Stimulated activated CD4-positive, alpha-beta T cell treated with anti-CD3 and anti-CD28 coated beads, Interleukin-12 subunit alpha, Interleukin-12 subunit beta, amount 100 ng/mL, for 24 hours (primary cell): ENCODE results near the gene EP400.

ENCODE experiments used
- DNase-seq, 2 experiments: peaks; one replicate each; pipeline ENCODE4 v3.0.0-alpha.2; 2020; ENCODE audit warnings: low read depth in 2 of 2

Gene EP400

DNA sequence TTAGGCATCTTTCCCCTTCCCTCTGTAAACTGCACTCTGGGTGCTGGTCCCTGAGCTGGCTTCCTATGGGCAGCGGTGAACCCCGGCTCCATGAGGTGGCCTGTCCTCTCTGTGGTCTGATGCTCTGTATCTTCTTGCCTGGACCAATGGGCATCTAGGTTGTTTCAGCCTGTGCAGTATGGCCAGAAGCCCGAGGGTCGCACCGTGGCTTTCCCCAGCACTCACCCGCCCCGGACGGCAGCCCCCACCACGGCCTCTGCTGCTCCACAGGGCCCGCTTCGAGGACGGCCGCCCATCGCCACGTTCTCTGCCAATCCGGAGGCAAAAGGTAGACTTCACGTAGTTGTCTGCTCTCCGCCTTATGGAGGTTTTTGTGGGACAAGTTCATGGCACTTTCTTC, 70.1 kb downstream of the EP400 start:
- no peak for DNase-seq

DNA sequence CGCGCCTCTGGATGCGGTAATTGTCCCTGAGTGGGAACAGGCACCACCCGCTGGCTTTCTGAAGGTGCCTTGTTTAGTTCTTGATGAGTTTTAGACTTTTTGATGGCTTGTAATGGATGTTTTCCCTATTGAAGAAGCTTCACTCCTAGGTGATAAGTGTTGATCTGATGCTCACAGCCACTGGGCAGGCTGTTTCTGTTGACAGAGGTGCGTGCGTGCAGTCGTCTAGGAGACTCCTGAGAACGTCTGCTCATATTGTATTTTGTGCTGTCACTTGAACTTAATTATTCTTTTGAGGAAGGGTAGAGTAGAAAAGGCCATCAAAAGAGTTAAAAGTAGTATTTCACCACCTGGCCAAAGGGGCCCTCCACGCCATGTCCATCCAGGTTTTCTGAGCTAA, 70.5 kb downstream of the EP400 start:
- DNase-seq: no peak

DNA sequence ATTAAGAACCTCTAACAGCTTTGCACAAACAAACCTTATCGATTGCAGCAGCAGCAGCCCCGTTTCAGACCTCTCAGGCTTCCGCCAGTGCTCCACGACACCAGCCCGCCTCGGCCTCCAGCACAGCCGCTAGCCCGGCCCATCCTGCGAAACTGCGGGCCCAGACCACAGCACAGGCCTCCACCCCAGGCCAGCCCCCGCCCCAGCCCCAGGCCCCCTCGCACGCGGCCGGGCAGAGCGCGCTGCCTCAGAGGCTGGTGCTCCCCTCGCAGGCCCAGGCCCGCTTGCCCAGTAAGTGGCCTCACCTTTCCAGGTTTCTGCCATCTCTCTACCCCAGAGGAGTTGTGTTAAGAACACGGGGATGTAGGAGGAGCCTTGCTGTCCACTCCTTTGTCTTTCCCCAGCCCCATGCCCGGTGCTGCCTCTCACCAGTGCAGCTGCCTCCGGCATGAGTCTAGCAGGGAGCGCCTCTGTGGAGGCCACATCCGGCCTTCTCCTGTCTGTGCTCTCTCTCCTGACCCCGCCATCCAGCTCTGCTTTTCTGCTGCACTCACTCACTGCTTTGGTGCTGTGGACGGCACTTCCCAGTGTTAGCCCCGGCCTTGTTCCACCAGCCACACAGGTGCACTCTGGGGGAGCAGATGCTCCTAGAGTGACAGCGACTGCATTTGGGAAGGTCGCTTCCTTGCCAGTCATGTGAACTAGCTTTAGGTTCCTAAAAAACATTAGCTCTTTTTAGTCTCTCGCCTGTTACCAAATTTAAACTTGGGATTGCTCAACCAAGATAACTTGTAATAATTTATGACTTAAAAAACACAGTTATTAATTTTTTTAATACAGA, 71.5 kb downstream of the EP400 start:
- no peak for DNase-seq

DNA sequence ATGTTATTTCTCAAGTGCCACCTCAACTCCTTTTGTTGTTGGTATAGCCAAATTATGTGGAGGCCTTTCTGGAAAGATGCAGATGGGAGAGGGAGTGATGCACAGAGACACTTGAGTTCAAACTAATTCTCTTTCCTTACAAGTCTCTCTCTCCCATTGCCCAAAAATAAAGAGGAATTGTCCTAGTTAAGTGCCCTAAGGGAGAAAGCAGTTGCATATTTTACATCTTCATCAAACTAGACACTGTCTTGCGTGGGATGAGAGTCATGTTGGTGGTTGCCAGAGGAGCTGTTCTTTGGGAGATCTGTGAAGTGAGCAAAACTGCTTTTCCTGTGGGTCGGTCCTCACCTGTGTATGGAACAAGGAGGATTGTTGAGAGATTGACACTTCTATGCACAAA, 72.2 kb downstream of the EP400 start:
- DNase-seq: no peak

DNA sequence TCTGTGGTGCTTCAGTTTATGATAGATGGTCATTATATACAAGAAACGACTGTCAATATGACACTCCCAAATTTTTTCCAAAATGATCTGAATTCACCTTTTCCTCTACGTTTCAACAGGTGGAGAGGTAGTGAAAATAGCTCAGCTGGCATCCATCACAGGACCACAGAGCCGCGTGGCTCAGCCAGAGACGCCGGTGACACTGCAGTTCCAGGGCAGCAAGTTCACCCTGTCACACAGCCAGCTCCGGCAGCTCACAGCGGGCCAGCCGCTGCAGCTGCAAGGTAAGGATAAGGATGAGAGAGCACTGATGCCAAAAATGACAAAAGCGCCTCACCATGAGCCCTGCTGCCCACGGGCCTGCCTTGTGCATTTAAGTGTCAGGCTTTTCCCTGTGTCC, 73.9 kb downstream of the EP400 start:
- no peak for DNase-seq

DNA sequence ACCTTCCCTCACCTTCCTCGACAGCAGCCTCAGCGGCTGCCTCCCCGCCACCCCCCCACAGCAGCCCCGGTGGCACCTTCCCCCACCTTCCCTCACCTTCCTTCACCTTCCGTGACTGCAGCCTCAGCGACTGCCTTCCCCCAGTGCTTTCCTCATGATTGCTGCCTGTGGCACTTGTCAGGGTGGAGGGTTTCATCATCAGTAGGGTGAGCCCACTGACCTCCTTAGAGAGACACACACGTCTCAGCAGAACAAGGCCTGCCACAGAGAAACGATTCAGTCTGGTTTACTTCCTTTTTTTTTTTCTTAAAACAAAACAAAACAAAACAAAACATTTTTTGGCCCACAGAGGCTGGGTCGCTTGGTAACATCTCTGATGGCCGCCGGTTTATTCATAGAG, 75.0 kb downstream of the EP400 start:
- no peak for DNase-seq

DNA sequence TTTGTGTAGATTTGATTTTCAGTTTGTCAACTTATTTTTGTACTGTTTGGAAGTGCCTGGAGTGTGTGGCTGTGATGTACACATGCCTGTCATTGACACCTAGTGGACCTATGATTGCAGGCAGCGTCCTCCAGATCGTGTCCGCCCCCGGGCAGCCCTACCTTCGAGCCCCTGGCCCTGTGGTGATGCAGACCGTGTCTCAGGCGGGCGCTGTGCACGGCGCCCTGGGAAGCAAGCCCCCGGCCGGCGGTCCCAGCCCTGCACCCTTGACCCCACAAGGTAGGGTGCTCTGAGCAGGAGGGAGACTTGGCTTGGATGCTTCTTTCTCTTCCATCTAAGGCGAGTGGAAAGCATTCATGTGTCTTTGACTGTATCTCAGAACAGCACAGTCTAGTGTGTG, 75.8 kb downstream of the EP400 start:
- no peak for DNase-seq

DNA sequence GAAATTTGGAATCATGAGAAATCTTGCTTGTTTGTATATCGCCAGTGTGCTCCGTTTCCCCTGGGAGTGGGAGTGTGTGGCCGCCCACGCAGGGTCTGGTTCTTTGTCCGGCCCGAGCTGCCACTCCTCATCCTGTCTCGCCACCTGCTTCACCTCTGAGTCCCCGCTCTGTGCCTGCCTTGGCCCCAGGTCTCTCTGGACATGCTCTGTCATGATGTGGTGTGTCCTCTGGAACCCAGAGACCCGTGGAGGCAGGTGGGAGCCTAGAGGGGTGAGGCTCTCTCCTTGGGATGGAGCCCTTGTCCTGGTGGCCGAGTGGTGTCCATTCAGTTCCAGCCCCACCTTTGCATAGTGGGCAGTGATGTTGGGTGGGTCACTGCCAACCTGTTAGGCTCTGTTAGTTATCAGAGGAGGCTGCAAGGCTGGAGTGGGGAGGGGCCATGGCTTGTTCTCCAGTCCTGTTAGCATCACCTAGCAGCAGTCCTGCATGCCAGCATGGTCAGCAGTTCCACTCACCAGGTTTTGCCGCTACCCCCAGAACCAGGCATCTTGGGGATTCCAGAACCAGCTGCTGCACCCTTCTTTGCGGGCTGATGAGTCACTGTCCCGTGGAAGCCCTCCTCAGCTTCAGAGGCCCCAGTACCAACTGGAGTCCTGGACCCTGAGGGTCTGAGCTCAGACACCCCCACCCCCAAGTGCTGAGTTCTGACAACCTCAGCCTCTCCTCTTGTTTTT, 76.5 kb downstream of the EP400 start:
- no peak for DNase-seq

DNA sequence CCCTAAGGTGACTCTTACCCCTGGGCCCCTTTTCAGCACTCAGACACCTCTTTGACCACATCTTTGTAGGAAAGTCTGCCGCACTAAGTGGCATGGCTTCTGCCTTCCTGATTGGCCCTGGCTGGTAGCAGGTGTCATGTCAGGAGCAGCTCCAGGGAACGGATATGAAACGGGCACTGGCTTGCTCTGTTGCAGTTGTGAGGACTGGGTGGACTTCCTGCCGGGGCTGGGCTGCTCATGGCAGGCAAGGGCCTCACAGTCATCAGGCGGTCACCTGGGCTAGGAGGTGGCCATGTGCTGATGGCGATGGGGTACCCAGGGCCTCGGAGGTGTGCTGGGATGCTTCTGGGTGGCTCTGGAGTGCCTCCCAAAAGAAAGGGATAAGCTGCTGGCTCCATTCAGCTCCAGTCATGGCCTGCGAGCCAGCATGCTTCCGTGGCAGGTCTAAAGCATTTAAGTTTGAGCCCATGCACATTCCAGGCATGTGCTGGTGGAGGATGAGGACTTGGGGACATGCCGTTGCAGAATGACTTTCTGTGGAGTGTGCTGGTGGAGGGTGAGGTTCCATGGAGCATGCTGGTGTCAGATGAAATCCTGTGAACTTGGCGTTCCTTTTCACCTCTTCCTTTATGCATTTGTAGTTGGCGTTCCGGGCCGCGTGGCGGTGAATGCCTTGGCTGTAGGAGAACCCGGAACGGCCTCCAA, 77.2 kb downstream of the EP400 start:
- no peak for DNase-seq

DNA sequence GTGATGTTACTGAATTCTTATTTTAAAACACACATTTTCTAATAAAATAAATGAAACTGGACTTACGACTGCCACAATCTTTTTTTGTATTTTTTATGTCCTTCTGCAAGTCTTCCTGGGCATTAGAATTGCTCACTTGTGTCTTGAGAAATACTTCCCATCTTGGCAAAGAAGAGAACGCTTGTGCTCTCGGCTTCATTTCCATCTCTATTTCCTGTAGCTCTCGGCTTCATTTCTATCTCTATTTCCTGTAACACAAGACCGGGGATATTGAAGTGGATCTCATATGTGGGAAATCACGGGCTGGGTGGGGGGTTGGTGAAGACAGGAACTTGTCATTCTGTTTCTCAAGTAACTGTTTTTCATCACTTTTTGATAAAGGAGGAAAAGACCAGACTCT, 77.9 kb downstream of the EP400 start:
- DNase-seq: no peak

DNA sequence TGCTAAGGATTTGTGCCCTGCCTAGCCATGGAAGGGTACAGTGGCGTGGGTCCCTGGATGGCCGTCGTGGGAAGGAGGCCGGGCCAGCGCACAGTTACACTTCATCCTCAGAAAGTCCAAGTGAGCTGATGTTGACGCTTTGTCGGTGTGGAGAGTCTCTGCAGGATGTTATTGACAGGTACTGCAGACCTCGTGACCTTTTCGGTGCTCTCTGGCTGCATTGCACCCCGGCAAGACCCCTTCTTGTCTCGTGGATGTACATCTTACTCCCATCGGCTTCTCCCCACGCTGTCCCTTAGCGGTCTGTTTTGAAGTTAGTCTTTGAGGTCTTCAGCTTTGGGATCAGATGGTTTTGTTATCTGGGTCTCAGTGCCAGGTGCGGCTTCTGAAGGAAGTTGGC, 78.4 kb downstream of the EP400 start:
- no peak for DNase-seq

DNA sequence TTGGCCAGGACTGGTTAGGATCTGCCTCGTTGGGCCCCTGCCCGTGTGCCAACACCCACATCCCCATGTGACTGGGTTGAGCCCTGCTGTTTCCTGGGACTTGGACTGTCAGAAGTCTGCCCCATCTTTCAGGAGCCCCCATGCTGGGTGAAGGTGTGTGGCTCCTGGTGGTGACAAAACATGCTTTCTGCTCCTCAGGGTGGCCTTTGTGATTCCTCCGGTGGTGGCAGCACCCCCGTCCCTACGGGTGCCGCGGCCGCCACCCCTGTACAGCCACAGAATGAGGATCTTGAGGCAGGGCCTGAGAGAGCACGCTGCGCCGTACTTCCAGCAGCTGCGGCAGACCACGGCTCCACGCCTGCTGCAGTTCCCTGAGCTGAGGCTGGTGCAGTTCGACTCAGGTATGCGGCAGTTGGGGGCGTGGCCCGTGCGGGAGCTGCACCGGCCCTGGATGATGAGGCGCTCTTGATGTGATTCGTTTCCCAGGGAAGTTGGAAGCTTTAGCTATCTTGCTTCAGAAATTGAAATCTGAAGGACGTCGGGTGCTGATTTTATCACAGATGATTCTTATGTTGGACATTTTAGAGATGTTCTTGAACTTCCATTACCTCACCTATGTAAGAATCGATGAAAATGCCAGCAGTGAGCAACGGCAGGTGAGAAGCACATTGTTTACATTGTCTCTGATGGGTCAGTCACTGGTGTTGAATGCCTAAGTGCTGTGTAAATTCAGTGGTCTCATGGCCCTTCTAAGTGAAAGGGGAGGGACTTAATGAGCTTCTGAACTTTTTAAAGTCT, 80.0 kb downstream of the EP400 start:
- no peak for DNase-seq

DNA sequence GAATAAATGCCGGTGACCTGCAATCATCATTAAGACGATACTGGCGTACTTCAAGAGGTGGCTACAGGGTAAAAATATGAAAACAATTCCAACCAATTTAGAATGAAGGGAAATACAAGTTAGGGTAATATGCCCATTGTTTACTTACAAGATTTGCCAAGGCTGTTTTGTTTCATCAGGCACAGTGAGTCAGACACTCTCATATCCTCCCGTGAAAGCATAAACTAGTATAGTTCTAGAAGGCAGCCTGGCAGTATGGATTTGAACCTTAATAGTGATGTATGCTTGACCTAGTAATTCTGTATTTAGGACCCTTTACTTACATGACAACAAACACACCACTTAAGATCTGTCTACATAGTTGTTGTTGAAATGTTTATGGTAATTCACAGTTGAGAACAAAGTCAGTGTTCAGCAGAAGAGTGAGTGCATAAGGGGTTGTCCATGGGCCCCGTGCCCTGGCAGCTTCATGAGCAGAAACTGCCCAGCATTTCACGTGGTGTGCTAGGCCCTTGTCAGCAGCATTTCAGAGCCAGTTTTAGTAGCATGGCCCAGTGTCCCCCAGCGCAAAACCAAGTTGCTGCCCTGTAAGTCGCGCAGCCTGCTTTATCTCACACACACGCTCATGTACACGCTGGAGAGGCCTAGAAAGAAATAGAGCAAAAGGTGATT, 80.8 kb downstream of the EP400 start:
- no peak for DNase-seq

DNA sequence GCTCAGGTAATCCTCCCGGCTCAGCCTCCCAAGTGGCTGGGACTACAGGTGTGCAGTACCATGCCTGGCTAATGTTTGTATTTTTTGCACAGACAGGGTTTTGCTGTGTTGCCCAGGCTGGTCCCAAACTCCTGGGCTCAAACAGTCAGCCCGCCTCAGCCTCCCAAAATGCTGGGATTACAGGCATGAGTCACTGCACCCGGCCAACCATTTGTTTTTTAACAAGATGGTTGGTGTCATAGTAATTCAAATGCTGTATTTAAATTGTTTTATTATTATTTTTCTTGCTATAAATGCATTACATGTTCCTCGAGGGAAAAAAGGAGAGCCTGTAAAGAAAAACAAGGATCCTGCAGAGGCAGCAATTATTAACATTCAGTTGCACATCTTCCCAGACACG, 83.9 kb downstream of the EP400 start:
- DNase-seq: no peak

DNA sequence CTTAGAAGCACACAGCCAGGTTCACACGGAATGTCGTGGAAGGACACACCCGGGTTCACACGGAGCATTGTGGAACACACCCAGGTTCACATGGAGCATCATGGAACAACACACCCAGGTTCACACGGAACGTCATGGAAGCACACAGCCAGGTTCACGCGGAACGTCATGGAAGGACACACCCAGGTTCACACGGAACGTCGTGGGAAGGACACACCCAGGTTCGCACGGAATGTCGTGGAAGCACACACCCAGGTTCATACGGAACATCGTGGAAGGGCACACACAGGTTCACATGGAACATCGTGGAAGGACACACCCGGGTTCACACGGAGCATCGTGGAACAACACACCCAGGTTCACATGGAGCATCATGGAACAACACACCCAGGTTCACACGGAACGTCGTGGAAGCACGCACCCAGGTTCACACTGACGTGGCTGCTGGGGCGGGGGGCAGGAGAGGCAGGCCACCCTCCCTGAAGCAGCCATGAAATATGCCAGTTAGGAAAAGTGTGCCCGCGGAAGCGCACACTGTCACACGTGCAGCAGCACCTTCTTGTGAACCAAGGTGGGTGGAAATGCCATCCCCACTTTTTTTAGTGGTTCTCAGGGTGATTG, 86.4 kb downstream of the EP400 start:
- no peak for DNase-seq

DNA sequence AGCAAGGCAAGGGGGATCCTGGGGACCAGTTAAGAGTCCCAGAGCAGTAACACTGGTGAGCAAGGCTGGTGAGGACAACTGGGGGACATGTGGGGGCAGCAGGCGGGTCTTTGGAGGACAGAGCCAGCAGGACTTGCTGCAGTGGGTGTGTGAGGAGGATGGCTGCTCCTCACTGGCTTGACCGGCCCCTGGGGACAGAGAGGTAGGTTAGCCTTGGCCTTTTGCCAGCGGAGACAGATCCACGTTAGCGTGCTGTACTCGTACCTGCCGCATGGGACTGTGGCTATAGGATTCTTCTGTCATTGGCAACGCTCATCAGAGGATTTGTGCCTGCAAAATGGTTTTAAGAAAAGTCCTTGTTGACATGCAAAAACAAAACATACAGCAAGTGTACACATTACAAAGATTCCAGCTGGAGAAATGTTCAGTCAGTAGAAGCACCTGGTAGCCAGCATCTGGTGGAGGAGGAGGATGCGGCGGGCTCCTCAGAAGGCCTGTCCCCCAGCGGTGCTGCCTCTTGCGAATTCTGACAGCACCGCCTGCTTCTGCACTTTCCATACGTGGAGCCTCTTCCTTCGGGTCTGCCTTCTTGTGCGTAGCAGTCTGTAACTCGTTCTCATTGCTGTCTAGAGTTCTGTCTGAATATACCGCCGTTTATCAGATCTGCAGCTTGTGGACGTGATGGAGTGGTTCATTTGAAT, 91.3 kb downstream of the EP400 start:
- DNase-seq: no peak

DNA sequence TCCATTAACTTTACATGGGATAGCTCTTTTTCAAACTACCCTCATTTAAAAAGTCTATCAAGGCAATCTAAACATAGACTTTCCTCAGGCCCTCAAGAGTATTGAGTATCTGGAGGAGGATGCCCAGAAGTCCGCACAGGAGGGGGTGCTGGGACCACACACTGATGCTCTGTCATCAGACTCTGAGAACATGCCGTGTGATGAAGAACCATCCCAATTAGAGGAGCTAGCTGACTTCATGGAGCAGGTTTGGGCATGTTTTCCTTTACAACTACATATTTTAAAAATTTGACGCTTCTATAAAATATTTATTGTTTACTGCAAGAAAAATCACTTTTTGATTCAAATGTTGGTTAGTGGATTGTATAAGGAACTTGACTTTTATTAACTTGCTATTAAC, 93.5 kb downstream of the EP400 start:
- DNase-seq: no peak

DNA sequence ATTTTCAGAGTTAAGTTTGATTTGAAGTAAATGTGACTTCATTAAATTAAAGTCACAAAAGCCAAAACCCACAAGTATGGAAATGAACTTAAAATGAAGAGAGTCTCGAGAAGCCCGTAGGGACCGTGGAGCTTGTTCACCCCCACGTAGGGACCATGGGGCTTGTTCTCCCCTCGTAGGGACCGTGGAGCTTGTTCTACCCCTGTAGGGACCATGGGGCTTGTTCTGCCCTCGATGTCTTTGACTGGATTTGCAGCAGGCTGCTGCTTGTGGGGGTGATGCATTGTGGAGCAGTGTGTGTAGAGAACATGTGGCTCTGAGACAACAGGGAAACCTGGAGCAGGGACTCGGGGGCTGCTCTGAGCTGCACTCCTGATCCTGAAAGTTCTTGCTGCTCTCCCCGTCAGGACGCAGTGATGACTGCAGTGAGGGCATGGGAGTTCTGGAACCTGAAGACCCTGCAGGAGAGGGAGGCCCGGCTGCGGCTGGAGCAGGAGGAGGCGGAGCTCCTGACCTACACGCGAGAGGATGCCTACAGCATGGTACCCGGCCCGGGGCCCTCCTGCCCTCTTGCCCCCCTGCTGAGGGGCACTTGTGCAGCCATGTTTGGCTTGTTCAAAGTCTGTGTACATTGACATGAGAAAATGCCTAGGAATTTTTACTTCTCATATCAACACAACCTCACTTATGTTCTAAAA, 94.2 kb downstream of the EP400 start:
- no peak for DNase-seq

DNA sequence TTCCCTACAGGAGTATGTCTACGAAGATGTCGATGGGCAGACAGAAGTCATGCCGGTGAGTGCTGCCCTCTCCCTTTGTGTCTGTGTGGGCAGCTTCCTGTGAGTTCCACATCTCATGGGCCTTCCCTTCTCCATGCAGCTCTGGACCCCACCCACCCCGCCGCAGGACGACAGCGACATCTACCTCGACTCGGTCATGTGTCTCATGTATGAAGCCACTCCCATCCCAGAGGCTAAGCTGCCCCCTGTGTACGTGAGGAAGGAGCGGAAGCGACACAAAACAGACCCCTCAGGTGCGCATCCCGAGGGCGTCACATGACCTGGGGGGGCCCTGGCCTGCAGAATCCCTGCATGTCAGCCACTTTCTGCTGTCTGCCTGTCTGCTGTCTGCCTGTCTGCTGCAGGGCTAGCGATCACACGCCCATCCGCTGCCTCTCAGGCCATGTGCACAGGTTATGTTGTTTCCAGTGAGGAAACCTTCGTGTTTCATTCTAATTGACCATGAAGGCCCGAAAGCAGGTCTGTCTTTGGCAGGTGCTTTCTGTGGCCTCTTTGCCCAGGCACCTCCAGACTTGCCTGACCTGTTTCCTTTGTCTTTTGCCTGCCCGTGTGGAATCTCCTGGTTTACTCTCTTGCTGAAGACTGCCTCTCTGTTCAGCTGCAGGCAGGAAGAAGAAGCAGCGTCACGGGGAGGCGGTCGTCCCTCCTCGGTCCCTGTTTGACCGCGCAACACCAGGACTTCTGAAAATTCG, 95.1 kb downstream of the EP400 start:
- DNase-seq: no peak
